Stimulated activated effector memory CD8-positive, alpha-beta T cell treated with anti-CD3 and anti-CD28 coated beads, Interleukin-12 subunit alpha, Interleukin-12 subunit beta, amount 100 ng/mL, for 72 hours (primary cell): ENCODE results near the gene SLC4A1AP.

Experiments
- ATAC-seq: fragments of 150-1000 bp; cut with Tn5 transposase; 2 replicates; pipeline ENCODE4 v1.10.0; 2021
- DNase-seq, 2 donors: peaks; one replicate each; pipeline ENCODE4 v3.0.0; 2021 to 2022; ENCODE audit warnings: low spot score in 2 of 2
- H3K27ac Mint-ChIP-seq: one replicate; pipeline ENCODE4 v1.8.0; 2022; ENCODE audit warnings: mild to moderate bottlenecking, mixed read lengths
- H3K36me3 Mint-ChIP-seq: one replicate; pipeline ENCODE4 v1.8.0; 2022; ENCODE audit warnings: mild to moderate bottlenecking, mixed read lengths
- H3K4me1 Mint-ChIP-seq: one replicate; pipeline ENCODE4 v1.8.0; 2022; ENCODE audit warnings: mixed read lengths
- H3K4me3 Mint-ChIP-seq: one replicate; pipeline ENCODE4 v1.8.0; 2022; ENCODE audit warnings: mild to moderate bottlenecking, mixed read lengths
- H3K9me3 Mint-ChIP-seq: one replicate; pipeline ENCODE4 v1.8.0; 2022; ENCODE audit warnings: mixed read lengths

SLC4A1AP gene

GRCh38 chr2:27730980-27731691, 67.4 kb downstream of the SLC4A1AP start:
- Mint-ChIP-seq H3K27ac (no peak overlapping the region), H3K4me1 (peaks cover 13% of the 10 kb centered on the region), H3K9me3 (no peaks in the 10 kb centered on the region), H3K36me3 (no peaks in the 10 kb centered on the region), H3K4me3 (no peak overlapping the region)
- ATAC-seq, result no peak
- no peak for DNase-seq

GRCh38 chr2:27734305-27734704, 70.6 kb downstream of the SLC4A1AP start:
- Mint-ChIP-seq H3K27ac (no peak overlapping the region), H3K4me3 (no peak overlapping the region), H3K36me3 (no peaks in the 10 kb centered on the region), H3K4me1 (peaks cover 13% of the 10 kb centered on the region), H3K9me3 (no peaks in the 10 kb centered on the region)
- ATAC-seq (peak; percentile 63), DNase-seq (no peak)

- peaks cover 13% of the 10 kb centered on the region for H3K4me1 Mint-ChIP-seq
- DNase-seq, result peak; percentile 29 to 66
- peak overlapping the region; percentile 47 for H3K4me3 Mint-ChIP-seq
- H3K9me3 Mint-ChIP-seq, result no peaks in the 10 kb centered on the region
- no peaks in the 10 kb centered on the region for H3K36me3 Mint-ChIP-seq
- peak; percentile 77 for ATAC-seq
- H3K27ac Mint-ChIP-seq, result peak overlapping the region; percentile 24
These were observed 71.7 kb downstream of the SLC4A1AP start for GRCh38 chr2:27735263-27735904.

- H3K36me3 Mint-ChIP-seq, result no peaks in the 10 kb centered on the region
- ATAC-seq (no peak), DNase-seq (no peak)
- peak overlapping the region; percentile 47 for H3K4me3 Mint-ChIP-seq
- no peaks in the 10 kb centered on the region for H3K9me3 Mint-ChIP-seq
- H3K27ac Mint-ChIP-seq, result no peak overlapping the region
- H3K4me1 Mint-ChIP-seq, result peaks cover 13% of the 10 kb centered on the region
These were observed 72.6 kb downstream of the SLC4A1AP start for GRCh38 chr2:27736031-27736889.

- no peak for DNase-seq
- peaks cover 13% of the 10 kb centered on the region for H3K4me1 Mint-ChIP-seq
- H3K27ac Mint-ChIP-seq, result no peak overlapping the region
- H3K9me3 Mint-ChIP-seq, result no peaks in the 10 kb centered on the region
- H3K4me3 Mint-ChIP-seq, result no peak overlapping the region
- no peaks in the 10 kb centered on the region for H3K36me3 Mint-ChIP-seq
- ATAC-seq, result no peak
These were observed 73.2 kb downstream of the SLC4A1AP start for GRCh38 chr2:27736890-27737204.

GRCh38 chr2:27737676-27738348, 74.1 kb downstream of the SLC4A1AP start:
- ATAC-seq (no peak), DNase-seq (no peak)
- Mint-ChIP-seq H3K4me3 (no peak overlapping the region), H3K9me3 (no peaks in the 10 kb centered on the region), H3K4me1 (peaks cover 13% of the 10 kb centered on the region), H3K27ac (no peak overlapping the region), H3K36me3 (no peaks in the 10 kb centered on the region)

- H3K9me3 Mint-ChIP-seq, result no peaks in the 10 kb centered on the region
- ATAC-seq, result no peak
- no peak overlapping the region for H3K27ac Mint-ChIP-seq
- H3K4me1 Mint-ChIP-seq, result peaks cover 13% of the 10 kb centered on the region
- DNase-seq, result no peak
- no peak overlapping the region for H3K4me3 Mint-ChIP-seq
- H3K36me3 Mint-ChIP-seq, result no peaks in the 10 kb centered on the region
These were observed 74.8 kb downstream of the SLC4A1AP start for GRCh38 chr2:27738349-27739057.

- ATAC-seq (no peak), DNase-seq (no peak)
- no peaks in the 10 kb centered on the region for H3K36me3 Mint-ChIP-seq
- no peak overlapping the region for H3K27ac Mint-ChIP-seq
- H3K4me1 Mint-ChIP-seq, result peaks cover 13% of the 10 kb centered on the region
- no peaks in the 10 kb centered on the region for H3K9me3 Mint-ChIP-seq
- H3K4me3 Mint-ChIP-seq, result no peak overlapping the region
These were observed 75.3 kb downstream of the SLC4A1AP start for GRCh38 chr2:27739058-27739373.

GRCh38 chr2:27741673-27742072, 78.0 kb downstream of the SLC4A1AP start:
- DNase-seq (no peak), ATAC-seq (no peak)
- no peaks in the 10 kb centered on the region for H3K9me3 Mint-ChIP-seq
- no peaks in the 10 kb centered on the region for H3K36me3 Mint-ChIP-seq
- H3K4me3 Mint-ChIP-seq, result no peak overlapping the region
- H3K27ac Mint-ChIP-seq, result no peak overlapping the region
- H3K4me1 Mint-ChIP-seq, result no peaks in the 10 kb centered on the region

- Mint-ChIP-seq H3K4me1 (no peaks in the 10 kb centered on the region), H3K4me3 (no peak overlapping the region), H3K9me3 (no peaks in the 10 kb centered on the region), H3K27ac (no peak overlapping the region), H3K36me3 (no peaks in the 10 kb centered on the region)
- ATAC-seq (no peak), DNase-seq (no peak)
These were observed 78.9 kb downstream of the SLC4A1AP start for GRCh38 chr2:27742571-27742970.
